ENCODE measurements around the gene DACT2. TPM values are rescaled to one million over a fixed set of nuclear protein-coding genes. Genes with fewer than 3 reads are reported as not detected.

The DACT2 gene
- total RNA-seq, 1 experiment from 2014 or later, result not detected

- H3K4me3 ChIP-seq (replicated peaks in 1 of 2; ENCODE audit: low read depth in 1 of 2, low read length in 2 of 2), result no peak overlapping the region
Observed at GRCh38 chr6:168274037-168274952, 45.3 kb downstream of the DACT2 start.

More at GRCh38 chr6:168274037-168274952, 45.3 kb downstream of the DACT2 start:
- ATAC-seq (no peak), DNase-seq (ENCODE audit: low read depth, low spot score) (no peak)
- no peaks in the 10 kb centered on the region; the same call in 1 of the 2 replicates for H3K27me3 ChIP-seq (ENCODE audit: insufficient read depth, low read length)
- H2AFZ ChIP-seq (ENCODE audit: low read depth, low read length, poor library complexity, severe bottlenecking), result no peak overlapping the region
- RAD21 ChIA-PET (ENCODE audit: low non-redundant PET in 1 of 2, low total read pairs in 2 of 2, uncharacterized antibody in 2 of 2, unreplicated experiment in 2 of 2), result no interaction called here
- H3K9me2 ChIP-seq (ENCODE audit: insufficient read depth), result no peaks in the 10 kb centered on the region
- TF ChIP-seq RAD21 (IDR thresholded peaks at IDR 0.05; ENCODE audit: low read depth), result no peak
- TF ChIP-seq, protein P1, sequence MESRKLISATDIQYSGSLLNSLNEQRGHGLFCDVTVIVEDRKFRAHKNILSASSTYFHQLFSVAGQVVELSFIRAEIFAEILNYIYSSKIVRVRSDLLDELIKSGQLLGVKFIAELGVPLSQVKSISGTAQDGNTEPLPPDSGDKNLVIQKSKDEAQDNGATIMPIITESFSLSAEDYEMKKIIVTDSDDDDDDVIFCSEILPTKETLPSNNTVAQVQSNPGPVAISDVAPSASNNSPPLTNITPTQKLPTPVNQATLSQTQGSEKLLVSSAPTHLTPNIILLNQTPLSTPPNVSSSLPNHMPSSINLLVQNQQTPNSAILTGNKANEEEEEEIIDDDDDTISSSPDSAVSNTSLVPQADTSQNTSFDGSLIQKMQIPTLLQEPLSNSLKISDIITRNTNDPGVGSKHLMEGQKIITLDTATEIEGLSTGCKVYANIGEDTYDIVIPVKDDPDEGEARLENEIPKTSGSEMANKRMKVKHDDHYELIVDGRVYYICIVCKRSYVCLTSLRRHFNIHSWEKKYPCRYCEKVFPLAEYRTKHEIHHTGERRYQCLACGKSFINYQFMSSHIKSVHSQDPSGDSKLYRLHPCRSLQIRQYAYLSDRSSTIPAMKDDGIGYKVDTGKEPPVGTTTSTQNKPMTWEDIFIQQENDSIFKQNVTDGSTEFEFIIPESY (IDR thresholded peaks at IDR 0.05; ENCODE audit: extremely low read depth, insufficient replicate concordance, low read length), result no peak
- no peak for TF ChIP-seq FOSL1 (IDR thresholded peaks at IDR 0.05; ENCODE audit: low read depth)
- TF ChIP-seq SP1 (IDR thresholded peaks at IDR 0.05; ENCODE audit: low read depth), result no peak
- TF ChIP-seq, protein P2, sequence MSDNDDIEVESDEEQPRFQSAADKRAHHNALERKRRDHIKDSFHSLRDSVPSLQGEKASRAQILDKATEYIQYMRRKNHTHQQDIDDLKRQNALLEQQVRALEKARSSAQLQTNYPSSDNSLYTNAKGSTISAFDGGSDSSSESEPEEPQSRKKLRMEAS (IDR thresholded peaks at IDR 0.05), result no peak
- TF ChIP-seq JUND (IDR thresholded peaks at IDR 0.05), result no peak
- no peak for TF ChIP-seq POLR2A (IDR thresholded peaks at IDR 0.05; ENCODE audit: borderline replicate concordance, extremely low read depth, insufficient read depth, insufficient read length)
- no peak for TF ChIP-seq CTCF (IDR thresholded peaks at IDR 0.05 in 2 of 3, conservative IDR thresholded peaks at IDR 0.05 in 1 of 3; ENCODE audit: borderline replicate concordance in 1 of 3, insufficient read depth in 1 of 3, low read depth in 2 of 3, low read length in 2 of 3)
- TF ChIP-seq YY1 (IDR thresholded peaks at IDR 0.05; ENCODE audit: extremely low read depth, insufficient replicate concordance, low read depth, low read length), result no peak
- TF ChIP-seq SRF (IDR thresholded peaks at IDR 0.05; ENCODE audit: low read depth), result no peak
- TF ChIP-seq REST (IDR thresholded peaks at IDR 0.05; ENCODE audit: low read depth), result no peak
- no peak for TF ChIP-seq EZH2 (IDR thresholded peaks at IDR 0.05)
- TF ChIP-seq EZH2phosphoT487 (IDR thresholded peaks at IDR 0.05; ENCODE audit: borderline replicate concordance), result no peak
- no peak overlapping the region for H3K4me2 ChIP-seq (ENCODE audit: low read length)
- CTCF ChIA-PET, result no interaction called here
- no peak overlapping the region for H3K27ac ChIP-seq (ENCODE audit: low read depth, low read length)
- H3K79me2 ChIP-seq (ENCODE audit: insufficient read depth, low read length), result no peaks in the 10 kb centered on the region
- H4K20me1 ChIP-seq (ENCODE audit: insufficient read depth), result no peaks in the 10 kb centered on the region
- POLR2A ChIA-PET, result no interaction called here
- intact Hi-C loops (cut with micrococcal nuclease), result no loop called here
- H3K9ac ChIP-seq (ENCODE audit: low read length), result no peak overlapping the region
- H3K36me3 ChIP-seq (ENCODE audit: control insufficient read depth in 1 of 2, insufficient read depth in 2 of 2, low read length in 2 of 2), result no peaks in the 10 kb centered on the region
- BruUV-seq (replicated peaks), result no TSS peak
- no peaks in the 10 kb centered on the region for H3K4me1 ChIP-seq (ENCODE audit: control insufficient read depth in 1 of 2, insufficient read depth in 2 of 2, low read length in 2 of 2)
- no peaks in the 10 kb centered on the region for H3K9me3 ChIP-seq (ENCODE audit: control insufficient read depth in 1 of 2, insufficient read depth in 1 of 2, low read depth in 1 of 2, low read length in 2 of 2)

Measured in HCT116 (cell line).